ENCODE measurements around the gene FAM171A1.
"Not testable (repeated sequence)": the region's sequence is repeated elsewhere in the genome, so short reads cannot be mapped to it uniquely, and the experiment has no call there.

The FAM171A1 gene

DNA sequence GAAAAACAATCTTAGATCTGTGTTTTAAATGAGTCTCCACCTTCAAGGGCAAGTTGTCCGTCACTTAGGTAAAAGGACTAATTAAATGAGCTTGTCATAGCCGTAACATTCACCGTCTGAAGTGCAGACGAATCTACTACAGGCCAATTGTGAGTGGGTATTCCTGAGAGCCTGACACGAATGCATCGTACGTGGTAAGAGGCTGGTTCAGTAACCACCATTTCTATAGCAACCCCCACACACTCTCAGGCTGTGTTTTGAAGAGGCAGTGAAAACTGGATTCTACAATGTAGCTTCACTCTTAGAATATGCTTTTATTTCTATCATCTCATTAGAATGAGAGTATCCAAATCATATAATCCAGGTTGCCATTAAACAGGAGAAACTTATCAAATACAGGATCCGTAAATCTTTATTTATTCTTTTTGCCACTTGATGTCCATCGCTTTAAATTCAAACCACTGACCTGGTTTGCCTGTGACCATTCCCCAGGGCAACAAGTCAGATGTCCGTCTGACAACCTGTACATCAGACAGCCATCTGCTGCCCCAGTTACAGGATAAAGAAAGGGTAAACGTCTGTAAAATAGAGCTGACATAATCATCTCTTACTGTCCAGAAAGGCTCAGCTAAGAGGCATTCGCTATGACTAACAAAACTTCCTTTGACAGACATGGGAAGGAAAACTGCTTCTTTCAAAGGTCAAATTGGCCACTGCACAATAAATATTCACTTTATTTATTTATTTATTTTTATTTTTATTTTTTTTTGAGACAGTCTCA, 132.3 kb downstream of the FAM171A1 start:
- DNase-seq: no peak

DNA sequence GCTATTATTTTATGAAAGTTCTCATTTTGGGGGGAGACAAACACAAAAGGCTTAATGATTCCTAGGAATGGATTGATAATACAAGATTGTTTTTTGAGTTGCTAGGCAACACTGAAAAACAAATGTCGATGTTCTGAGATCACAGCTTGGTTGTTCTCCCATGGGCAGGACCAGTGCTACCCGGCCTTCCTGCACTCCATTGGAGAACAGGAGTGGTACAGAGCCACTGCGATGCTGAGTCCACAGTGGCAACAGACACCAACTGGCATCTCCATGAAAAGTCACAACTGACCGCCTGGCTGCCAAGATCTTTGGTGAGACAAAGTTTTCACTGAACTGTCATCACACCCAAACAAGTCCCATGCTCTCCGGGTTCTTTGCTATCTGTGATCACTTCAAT, 133.7 kb downstream of the FAM171A1 start:
- no peak for DNase-seq

DNA sequence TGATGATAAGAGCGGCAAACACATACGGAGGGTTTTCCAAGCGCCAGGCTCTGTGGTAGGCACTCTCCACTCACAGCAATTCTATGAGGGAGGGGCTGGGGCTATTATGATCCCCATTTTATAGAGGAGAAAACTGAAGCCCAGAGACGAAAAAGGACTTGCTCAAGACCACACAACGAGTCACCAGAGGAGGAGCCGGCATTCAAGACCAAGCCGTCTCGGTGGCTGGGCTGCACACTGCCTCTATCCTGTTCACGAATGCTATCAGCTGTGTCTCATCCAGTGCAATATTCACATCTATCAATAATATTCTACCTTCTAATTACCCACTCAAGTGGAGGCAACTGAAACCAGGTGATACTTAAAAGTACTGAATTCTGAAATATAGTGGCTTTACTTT, 134.7 kb downstream of the FAM171A1 start:
- DNase-seq: no peak

DNA sequence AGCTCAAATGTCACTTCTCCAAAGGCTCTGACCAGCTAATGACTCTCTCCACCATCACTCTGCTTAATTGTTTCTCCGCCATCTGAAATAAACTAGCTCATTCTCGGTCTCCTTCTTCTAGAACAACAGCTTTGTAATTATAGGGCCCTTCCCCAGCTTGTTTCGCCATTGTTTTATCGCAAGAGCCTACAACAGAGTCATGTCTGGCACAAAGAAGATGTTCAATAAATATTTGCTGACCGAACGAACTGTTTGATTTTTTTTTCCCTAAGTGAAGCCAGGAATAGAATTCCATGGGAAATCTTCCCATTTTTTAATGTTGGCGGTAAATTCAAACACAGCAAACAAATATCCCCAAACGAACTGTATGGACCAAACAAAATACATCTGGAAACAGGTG, 138.8 kb downstream of the FAM171A1 start:
- DNase-seq: no peak

DNA sequence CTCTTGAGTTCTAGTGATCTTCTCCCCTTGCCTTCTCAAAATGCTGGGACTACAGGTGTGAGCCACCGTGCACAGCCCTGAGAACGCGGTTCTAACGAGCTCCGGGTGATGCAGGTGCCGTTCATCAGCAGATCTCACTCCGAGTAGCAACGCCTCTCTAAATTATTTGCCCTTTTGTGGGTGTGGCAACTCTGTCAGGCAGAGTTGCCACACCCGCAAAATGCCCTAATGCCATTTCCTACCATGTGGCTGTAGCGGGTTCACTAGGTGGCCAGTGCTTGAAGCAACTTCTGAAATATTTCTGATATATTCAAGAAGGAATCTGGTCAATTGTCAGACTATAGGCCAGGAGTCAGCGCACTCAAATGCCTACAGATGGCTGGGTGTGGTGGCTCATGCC, 139.7 kb downstream of the FAM171A1 start:
- no peak for DNase-seq

DNA sequence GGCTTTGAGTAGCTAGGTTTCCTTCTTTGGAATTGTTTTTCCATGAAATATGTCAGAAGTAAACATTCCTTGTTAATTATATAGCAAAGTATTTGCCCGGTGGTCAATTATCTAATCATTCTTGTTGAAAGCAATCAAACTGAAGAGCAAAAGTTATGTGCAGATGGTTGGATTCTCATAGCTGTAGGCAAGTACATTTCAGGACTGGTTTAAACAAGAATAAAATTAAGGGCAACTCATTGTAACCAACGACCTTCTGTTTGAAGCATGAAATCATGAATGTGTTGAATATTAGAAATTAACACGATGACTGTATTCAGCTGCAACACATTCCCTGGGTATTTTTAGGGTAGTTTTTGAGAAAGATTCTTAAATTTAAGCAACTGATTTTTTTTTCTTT, 140.8 kb downstream of the FAM171A1 start:
- DNase-seq: no peak

DNA sequence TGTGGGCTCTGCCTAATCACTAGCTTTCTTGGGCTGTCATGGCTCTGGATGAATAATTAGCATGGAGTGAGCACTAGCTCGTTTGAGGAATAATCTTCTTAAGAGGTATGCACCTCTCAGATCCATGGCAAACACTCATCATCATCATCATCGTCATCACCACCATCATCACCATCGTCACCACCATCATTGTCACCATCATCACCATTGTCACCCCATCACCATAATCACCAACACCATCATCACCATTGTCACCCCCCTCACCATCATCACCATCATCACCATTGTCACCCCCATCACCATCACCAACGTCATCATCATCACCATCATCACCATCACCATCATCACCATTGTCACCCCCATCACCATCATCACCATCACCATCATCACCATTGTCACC, 141.8 kb downstream of the FAM171A1 start:
- DNase-seq: no peak

DNA sequence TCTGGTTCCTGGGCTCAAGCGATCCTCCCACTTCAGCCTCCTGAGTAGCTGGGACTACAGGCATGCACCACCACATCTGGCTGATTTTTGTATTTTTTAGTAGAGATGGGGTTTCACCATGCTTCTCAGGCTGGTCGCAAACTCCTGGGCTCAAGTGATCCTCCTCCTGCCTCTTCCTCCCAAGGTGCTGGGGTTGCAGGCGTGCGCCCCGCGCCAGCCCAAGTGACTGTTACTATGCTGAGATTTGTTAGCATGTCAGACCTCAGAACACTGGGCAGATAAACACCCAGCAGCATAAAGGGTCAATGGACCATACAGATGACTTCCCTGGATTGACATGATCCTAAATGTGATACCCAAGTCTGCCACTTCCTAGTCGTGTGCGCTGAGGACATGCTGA, 142.7 kb downstream of the FAM171A1 start:
- DNase-seq: no peak

DNA sequence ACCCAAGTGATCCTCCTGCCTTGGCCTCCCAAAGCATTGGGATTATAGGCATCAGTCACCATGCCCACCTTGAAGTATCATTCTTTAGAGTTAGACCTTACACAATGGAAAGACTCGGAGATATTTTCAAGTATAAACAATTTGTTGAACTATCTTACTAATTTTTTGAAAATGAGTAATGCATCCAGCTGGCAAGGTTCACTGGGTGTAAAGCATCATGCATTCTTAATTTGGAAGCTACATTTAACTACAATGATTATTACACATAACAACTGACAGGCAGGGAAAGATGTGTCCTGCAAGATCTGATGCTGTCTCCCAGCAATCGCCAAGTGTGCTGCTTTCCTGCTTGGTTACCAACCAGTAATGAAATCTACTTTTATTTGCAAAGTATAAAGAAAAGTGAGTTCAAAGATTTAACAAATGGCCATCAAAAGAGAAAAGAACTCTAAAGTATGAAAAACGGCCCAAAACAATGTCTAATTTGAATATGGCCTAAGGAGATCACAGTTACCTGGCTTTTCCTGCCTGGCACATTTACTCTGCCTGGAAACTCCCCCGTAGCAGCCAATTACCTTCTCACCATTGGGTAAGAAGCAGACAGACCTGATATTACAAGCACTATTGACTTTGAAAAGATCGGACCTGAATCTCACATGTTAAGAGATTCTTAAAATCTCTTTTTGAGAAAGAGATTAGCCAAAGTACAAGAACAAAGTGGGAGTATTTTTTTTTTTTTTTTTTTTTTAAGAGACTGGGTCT, 143.3 kb downstream of the FAM171A1 start:
- DNase-seq: no peak

DNA sequence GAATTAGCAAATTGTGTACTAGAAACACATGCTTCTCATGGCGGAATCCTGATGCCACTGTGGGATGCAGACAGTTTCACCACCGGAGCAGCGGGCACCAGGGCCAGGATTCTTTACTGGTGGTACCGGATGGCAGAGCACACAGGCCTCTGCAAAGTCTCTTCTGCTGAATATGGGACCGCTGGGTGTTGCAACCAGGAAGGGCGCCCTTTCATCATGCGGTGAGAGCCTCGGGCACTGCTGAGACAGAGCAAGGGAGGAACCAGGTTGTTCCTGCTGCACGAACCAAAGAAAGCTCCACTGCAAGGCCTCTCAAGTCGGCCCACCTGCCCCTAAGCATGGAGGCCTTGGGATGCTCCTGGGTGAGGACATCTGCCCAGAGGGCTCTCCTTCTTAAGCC, 145.6 kb downstream of the FAM171A1 start:
- DNase-seq: no peak

DNA sequence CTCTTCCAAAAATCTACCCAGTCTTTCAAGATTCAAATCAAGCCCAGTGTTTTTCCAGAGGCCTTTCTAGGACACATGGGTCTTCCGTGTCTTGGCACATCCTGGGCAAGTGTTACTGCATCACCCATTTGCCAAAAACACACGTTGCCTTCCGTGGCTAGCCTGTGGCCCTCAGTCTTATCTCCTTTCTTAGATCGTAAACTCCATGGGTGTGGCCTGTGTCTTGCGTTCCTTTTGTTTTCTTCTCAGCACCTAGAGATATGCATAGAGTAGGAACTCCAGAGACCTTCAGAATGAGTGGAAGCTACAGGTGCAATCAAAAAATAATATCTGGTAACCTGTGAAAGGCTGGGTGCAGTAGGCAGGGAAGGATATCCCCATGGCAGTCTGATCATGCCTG, 146.1 kb downstream of the FAM171A1 start:
- no peak for DNase-seq

DNA sequence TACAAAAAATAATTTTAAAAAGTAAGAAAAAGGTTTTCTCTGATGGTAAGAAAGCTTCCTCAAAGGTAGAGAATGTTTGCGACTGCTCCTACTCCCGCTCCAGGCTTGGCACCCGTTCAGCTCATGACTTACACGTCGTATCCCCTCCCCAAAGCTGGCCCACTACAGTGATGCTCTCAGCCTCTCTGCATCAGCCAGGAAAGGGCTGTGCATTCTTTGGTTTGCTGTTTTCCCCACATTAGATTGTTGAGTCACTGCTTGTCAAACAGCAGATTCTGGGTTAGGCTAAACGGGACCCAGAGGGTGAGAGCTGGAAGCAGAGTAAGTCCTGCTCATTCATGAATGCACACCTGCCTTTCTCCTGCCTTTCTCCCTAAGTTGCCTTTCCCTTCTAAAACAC, 147.9 kb downstream of the FAM171A1 start:
- no peak for DNase-seq

DNA sequence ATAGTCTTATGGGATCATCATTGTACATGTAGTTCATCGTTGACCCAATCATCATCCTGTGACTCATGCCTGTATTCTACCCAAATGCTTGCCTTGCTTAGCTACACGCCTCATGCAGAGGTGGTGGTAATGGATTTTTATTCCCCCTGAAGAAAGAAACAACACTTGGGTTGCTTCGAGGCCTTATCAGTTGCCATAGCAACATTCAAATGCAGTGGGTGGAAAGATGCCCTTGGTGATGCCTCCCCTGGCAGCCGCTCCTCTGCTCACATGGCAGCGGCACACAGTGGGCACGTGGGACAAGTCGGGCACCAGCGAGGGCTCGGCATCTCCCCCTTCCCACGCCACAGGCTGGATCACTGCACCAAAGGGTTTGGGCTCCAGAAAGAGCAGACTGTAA, 148.6 kb downstream of the FAM171A1 start:
- DNase-seq: no peak

DNA sequence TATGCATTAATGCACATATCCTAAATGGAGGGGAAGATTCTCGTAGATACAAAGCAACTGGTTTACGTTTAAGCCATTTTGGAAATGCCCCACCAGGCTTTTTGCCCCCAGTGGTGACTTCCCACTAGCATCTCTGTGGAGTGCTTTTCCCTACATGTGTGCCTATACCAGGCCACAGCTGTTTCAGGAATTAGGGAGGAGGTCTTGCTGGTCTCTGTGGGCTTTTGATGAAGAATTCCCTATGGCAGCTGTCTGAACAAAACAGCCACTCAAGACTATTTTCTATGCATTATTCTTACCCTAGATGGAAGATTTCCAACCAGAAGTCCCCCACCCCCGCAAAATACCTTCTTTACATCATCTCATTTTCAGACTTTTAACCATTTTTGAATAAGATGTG, 150.6 kb downstream of the FAM171A1 start:
- no peak for DNase-seq

DNA sequence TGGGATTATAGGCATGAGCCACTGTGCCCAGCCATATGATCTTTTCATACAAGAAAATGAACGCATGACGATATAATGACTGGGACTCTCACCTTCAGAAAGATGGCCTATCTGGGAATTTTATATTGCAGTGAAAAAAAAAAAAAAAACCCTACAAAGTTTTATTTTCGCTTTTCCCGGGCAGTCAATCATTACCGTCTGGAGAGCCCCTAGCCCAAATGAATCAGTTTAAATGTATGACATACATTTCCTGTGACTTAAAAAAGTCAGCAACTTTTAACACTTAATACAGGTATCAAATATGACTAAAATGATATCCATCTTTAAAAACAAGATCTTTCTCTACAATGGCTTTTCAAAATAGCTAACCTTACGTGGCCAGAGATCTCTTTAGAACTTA, 154.4 kb downstream of the FAM171A1 start:
- DNase-seq: no peak

DNA sequence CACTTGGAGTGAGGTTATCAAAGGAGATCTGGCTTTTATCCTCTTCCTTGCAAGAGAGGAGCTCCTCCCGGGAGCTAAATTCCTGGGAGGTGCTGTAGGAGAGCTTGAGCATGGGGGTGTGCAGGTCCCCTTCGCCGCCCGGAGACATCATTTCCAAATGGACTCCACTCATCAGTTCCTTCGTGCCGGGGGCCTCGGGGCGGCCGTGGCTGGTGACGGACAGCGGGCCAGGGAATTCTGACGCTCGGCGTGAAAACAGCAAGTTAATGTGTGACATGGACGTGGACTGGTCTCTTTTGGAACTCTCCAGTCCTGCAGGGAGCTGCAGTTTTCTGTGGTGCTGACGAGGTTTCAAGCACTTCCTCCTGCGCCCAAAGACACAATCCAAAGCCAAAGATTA, 156.9 kb downstream of the FAM171A1 start:
- no peak for DNase-seq

DNA sequence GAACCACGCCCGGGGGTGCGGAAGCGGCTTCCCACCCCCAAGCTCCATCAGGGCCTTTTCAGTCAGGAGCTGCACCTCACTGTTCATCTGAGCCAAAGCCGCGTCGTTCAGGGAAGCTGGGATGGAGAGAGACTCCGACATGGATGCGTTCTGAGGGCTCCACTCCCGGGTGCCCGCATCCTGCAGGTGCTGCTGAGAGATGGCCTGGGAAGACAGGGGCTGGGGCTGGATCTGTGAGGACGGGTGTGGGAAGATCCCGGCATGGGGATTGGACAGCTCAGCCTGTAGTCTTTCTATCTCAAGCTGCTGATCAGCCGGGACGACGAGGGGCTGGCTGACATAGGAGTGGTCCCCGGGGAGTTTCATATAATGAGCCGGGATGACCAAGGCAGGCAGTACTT, 157.6 kb downstream of the FAM171A1 start:
- DNase-seq: no peak

DNA sequence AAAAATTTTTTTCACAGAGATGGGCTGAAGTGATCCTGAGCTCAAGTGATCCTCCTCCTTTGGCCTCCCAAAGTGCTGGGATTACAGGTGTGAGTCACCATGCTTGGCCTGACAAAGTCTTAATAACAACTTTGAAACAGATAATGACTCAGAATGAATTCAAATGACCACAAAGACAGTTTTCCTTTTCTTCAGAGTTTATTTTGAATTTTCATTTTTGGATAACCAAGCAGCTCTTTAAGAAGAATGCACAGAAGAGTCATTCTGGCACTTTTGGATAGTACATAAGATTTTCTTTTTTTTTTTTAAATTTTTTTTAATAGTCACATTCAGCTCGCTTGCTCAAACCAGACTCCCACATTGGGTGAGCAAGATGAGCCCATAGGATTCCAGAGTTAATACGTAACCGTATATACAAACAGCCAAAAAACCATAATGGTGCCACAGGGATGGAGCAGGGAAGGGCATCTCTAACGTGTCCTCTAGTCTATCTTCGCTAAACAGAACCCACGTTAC, 159.6 kb downstream of the FAM171A1 start:
- no peak for DNase-seq

DNA sequence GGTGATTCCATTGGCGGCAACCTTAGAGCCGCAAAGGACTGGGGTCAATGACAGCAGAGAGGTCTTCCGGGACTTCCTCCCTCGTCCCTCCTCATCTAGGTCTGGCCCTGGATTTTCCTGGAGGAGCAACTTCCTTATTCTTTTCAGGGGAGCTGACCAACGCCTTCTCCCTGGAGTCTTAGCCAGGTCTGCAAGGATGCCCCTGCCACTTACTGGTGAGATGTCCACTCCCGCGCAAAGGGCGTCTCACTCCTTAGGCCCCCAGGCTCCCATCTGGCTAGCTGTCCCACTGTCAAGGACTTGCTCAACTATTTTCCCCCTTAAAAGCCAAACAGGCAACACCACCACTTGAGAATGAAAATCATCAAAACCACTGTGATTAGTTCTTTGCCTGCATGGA, 160.6 kb downstream of the FAM171A1 start:
- no peak for DNase-seq

DNA sequence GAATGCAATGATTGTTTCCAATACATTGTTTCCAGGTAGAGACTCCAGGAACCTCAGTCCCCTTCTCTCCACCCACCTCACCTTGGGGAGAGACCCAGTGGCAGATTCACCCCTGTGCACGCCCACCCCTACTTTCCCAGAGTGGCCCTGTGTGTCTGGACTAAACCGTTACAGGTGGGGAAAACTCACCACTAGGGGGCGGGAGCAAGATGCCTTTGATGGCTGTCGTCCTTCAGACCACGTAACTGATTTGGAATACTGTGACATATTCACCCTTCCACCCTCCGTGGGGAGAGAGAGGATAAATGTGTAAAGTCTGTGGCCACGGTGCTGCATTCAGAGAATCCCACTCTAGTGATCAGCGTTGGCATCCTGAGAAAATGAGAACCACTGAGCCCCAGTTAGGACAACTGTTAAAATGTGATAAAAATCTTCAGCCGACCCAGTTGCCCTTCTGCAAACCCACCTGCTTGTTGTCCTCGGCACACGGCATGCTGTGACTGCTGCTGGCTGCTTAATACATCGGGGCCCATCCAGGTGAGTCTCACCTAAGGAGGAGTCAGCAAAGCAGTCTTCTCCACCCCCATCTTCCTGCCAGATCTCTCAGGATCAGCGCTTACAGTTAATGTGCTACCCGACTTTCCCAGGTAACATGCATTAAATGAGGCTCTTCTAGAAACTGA, 161.1 kb downstream of the FAM171A1 start:
- peak; percentile 93 for DNase-seq

DNA sequence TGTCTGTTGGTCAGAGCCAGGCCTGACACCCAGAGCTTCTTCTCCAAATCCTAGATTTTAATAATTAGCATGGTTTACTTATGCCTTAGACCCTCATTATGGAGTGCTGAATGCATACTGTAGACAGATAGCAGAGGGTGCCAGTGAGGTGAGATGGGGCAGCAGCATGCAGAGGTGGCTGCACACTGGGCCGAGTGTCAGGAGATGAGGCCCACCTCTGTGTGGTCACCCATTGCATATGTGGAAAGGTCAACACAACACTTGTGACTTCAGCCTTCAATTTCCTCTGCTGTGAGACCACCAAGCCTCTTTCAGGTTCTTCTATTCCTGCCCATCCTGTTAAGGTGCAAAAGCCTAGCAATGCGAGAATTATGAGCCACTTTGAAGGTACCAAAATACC, 162.9 kb downstream of the FAM171A1 start:
- peak; percentile 23 for DNase-seq

DNA sequence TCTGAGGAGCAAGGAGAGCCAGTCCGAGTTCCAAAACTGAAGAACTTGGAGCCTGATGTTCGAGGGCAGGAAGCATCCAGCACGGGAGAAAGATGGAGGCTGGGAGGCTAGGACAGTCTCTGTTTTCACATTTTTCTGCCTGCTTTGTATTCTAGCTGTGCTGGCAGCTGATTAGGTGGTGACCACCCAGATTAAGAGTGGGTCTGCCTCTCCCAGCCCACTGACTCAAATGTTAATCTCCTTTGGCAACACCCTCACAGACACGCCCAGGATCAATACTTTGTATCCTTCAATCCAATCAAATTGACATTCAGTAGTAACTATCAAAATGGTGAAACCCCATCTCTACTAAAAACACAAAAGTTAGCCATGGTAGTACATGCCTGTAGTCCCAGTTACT, 163.7 kb downstream of the FAM171A1 start:
- DNase-seq: not testable (repeated sequence)

DNA sequence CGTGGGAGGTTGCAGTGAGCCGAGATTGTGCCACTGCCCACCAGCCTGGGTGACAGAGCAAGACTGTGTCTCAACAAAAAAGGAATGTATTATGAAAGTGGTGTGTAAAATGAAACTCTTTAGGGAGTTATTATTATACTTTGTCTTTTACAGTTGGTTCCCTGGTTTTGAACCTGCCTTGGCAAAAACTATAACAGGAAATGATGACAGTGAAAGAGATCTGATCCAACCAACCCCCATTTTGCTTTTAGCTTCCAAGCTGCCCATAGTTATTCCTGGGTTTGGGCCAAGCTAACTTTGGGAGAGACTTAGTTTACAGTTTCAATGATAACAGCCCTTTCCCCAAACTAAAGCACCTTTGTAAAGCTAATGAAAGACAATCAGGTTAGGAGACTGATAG, 168.4 kb downstream of the FAM171A1 start:
- DNase-seq: no peak

DNA sequence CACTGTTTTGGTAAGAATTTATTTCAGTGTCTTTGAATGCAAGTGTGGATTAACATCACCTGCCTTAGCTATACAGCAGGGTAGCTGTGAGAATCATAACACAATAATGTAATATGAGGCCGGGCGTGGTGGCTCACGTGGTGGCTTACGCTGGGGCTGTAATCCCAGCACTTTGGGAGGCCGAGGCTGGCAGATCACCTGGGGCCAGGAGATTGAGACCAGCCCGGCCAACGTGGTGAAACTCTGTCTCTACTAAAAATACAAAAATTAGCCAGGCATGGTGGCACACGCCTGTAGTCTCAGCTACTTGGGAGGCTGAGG, 168.8 kb downstream of the FAM171A1 start:
- DNase-seq: not testable (repeated sequence)

Measured in CD4-positive, alpha-beta T cell treated with Interleukin-17A for 4 hours (primary cell).